SU-DHL-6 (cell line): ENCODE measurements around the gene CCP110.

Experiments
- CTCF ChIP-seq: fragments of 200-600 bp; sonication (generic); IDR thresholded peaks from one replicate; pipeline ENCODE4 v1.5.1; 2017; ENCODE audit warnings: antibody characterized with exemption, mild to moderate bottlenecking, low read length, moderate library complexity; ENCODE audit not compliant: insufficient read depth, poor library complexity, severe bottlenecking
- EZH2phosphoT487 ChIP-seq: fragments of 200-600 bp; sonication (generic), shearing (Covaris generic); conservative IDR thresholded peaks from 2 replicates; pipeline ENCODE4 v1.6.1; 2018; ENCODE audit warnings: mild to moderate bottlenecking, antibody characterized with exemption, low read length, moderate library complexity, mixed read lengths

GRCh38 chr16:19573997-19574396 is 50.3 kb downstream of the CCP110 start:
- TF ChIP-seq CTCF (no peak), EZH2phosphoT487 (no peak)
